GM12878 (cell line): Measurements from ENCODE around the gene WDR89. TPM values are rescaled to one million over a fixed set of nuclear protein-coding genes. Genes with fewer than 3 reads are reported as not detected.

Experiments used
- BMI1 ChIP-seq: fragments of 450-650 bp; IDR thresholded peaks from 2 replicates; pipeline ENCODE4 v1.6.1; 2016; ENCODE audit warnings: mild to moderate bottlenecking, moderate library complexity, borderline replicate concordance
- FOXK2 ChIP-seq: fragments of 450-650 bp; IDR thresholded peaks from 2 replicates; pipeline ENCODE4 v1.6.1; 2017; ENCODE audit warnings: mild to moderate bottlenecking, moderate library complexity
- HDAC6 ChIP-seq: fragments of 200-600 bp; sonication (generic); IDR thresholded peaks from one replicate; pipeline ENCODE4 v1.8.0; 2017; ENCODE audit warnings: antibody characterized with exemption; ENCODE audit not compliant: unreplicated experiment
- IKZF1 ChIP-seq: fragments of 450-650 bp; conservative IDR thresholded peaks from 2 replicates; pipeline ENCODE4 v1.6.1; 2017; ENCODE audit warnings: antibody characterized with exemption, mild to moderate bottlenecking
- JUND ChIP-seq: IDR thresholded peaks from 2 replicates; pipeline ENCODE4 v1.6.1; 2012; ENCODE audit warnings: low read depth, mild to moderate bottlenecking, low read length, improper control_type of control experiment, moderate library complexity
- MEF2A ChIP-seq: IDR thresholded peaks from 2 replicates; pipeline ENCODE4 v1.6.1; 2011; ENCODE audit warnings: low read depth, mild to moderate bottlenecking, low read length, moderate library complexity; ENCODE audit not compliant: insufficient read depth
- MEF2B ChIP-seq: fragments of 450-650 bp; IDR thresholded peaks from 2 replicates; pipeline ENCODE4 v1.6.1; 2018; ENCODE audit warnings: mild to moderate bottlenecking, moderate library complexity; ENCODE audit not compliant: partially characterized antibody, poor library complexity, severe bottlenecking
- MYB ChIP-seq: fragments of 150-350 bp; IDR thresholded peaks from 2 replicates; pipeline ENCODE4 v1.6.1; 2014; ENCODE audit warnings: mild to moderate bottlenecking, low read depth, low read length, borderline replicate concordance
- NBN ChIP-seq: fragments of 450-650 bp; IDR thresholded peaks from 2 replicates; pipeline ENCODE4 v1.6.1; 2016
- RAD21 ChIP-seq: IDR thresholded peaks from 2 replicates; pipeline ENCODE4 v1.6.1; 2011; ENCODE audit warnings: mild to moderate bottlenecking, low read depth, low read length, moderate library complexity; ENCODE audit not compliant: insufficient read depth
- STAT1 ChIP-seq: fragments of 450-650 bp; conservative IDR thresholded peaks from 2 replicates; pipeline ENCODE4 v1.6.1; 2014; ENCODE audit warnings: antibody characterized with exemption, mild to moderate bottlenecking
- SUPT20H ChIP-seq: IDR thresholded peaks from 2 replicates; pipeline ENCODE4 v1.6.1; 2011; ENCODE audit warnings: low read depth, mild to moderate bottlenecking, low read length, moderate library complexity, borderline replicate concordance; ENCODE audit not compliant: control insufficient read depth
- SUZ12 ChIP-seq: fragments of 200-600 bp; sonication (generic); IDR thresholded peaks from one replicate; pipeline ENCODE4 v1.6.1; 2018; ENCODE audit warnings: antibody characterized with exemption, mild to moderate bottlenecking; ENCODE audit not compliant: unreplicated experiment
- TCF12 ChIP-seq: IDR thresholded peaks from 2 replicates; pipeline ENCODE4 v1.6.1; 2011; ENCODE audit warnings: low read depth, mild to moderate bottlenecking, low read length
- polyA plus RNA-seq, 11 experiments: library from polyadenylated mRNA; depleted of rRNA in 4 of 11; unstranded in 6 of 11; stranded (reverse) in 5 of 11; fragments of >200 nt; fragmentation: Nextera tagmentation in 4 of 11; fragmentation: Illumina TruSeq in 1 of 11; extraction: Ambion mirVana in 4 of 11; extraction: Trizol in 1 of 11; gene quantifications; 1 replicate in 1 of 11; 2 replicates in 10 of 11; pipeline versions ENCODE4 v1.2.1 to v1.2.3, GENCODE V29; 2011 to 2016; ENCODE audit warnings: inconsistent platforms in 2 of 11, missing spikeins in 2 of 11, low read depth in 1 of 11
- total RNA-seq, 4 experiments: library from RNA; depleted of rRNA in 3 of 4; stranded (reverse); fragments of >200 nt in 3 of 4; fragmentation: Illumina TruSeq in 1 of 4; extraction: Trizol in 1 of 4; gene quantifications; 2 replicates each; pipeline versions ENCODE4 v1.2.1 to v1.2.3, GENCODE V29; 2013 to 2021
- TF ChIP-seq, protein P1 (sequence below): fragments of 450-650 bp; IDR thresholded peaks from 2 replicates; pipeline ENCODE4 v1.6.1; 2017; ENCODE audit warnings: mild to moderate bottlenecking
- TF ChIP-seq, protein P2 (sequence below): IDR thresholded peaks from 2 replicates; pipeline ENCODE4 v1.6.1; 2012; ENCODE audit warnings: improper control_type of control experiment, low read depth, low read length; ENCODE audit not compliant: insufficient replicate concordance
- TF ChIP-seq, protein P3 (sequence below): IDR thresholded peaks from 2 replicates; pipeline ENCODE4 v1.6.1; 2012; ENCODE audit warnings: low read length, inconsistent platforms
- TF ChIP-seq, protein P4 (sequence below): fragments of 450-650 bp; IDR thresholded peaks from 2 replicates; pipeline ENCODE4 v1.6.1; 2016; ENCODE audit warnings: mild to moderate bottlenecking
- TF ChIP-seq, protein P5 (sequence below): IDR thresholded peaks from 2 replicates; pipeline ENCODE4 v1.6.1; 2011; ENCODE audit warnings: low read depth, mild to moderate bottlenecking, low read length, moderate library complexity, borderline replicate concordance; ENCODE audit errors: extremely low read depth

Gene WDR89
- total and polyA plus RNA-seq, 10 of the 15 experiments (the other 5 are each of a cell fraction or from before 2014, with no cell fraction given) = 11.8 to 25.7 (median 17.5) TPM

DNA sequence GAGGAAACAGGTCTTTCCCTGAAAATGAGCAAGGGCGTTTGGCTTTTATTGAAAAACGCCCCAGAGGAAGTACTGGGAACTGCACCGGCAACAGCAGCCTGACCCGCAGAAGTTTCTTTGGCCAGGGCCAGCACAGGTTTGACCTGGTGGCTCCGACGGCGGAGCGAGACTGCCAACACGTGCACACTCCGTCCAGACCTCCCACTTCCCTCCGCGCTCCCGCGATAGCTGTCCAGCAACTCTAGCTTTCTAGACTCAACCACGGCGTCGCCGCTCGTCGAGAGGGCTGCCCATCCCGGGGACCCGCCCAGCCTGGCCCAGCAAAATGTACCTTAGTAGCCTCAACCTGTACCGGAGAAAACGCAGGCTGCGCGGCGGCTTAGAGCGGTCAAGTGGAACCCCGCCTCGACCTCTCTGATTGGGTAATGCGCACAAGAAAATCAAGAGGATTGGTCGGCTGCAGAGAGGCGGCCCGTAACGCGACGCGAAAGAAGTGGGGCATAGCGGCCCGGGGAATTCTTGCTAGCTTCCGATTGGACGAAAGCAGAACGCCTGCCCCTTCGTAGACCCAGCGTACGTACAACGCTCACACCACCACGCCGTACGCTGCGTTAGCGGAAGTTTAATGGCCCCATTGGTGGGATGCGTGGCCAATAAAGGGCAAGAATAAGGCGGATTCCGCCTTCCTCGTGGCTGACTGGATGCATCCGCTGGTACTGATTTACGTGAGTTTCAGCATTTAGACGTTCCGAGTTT lies at the start of gene WDR89 (continued):
- TF ChIP-seq, protein P1, sequence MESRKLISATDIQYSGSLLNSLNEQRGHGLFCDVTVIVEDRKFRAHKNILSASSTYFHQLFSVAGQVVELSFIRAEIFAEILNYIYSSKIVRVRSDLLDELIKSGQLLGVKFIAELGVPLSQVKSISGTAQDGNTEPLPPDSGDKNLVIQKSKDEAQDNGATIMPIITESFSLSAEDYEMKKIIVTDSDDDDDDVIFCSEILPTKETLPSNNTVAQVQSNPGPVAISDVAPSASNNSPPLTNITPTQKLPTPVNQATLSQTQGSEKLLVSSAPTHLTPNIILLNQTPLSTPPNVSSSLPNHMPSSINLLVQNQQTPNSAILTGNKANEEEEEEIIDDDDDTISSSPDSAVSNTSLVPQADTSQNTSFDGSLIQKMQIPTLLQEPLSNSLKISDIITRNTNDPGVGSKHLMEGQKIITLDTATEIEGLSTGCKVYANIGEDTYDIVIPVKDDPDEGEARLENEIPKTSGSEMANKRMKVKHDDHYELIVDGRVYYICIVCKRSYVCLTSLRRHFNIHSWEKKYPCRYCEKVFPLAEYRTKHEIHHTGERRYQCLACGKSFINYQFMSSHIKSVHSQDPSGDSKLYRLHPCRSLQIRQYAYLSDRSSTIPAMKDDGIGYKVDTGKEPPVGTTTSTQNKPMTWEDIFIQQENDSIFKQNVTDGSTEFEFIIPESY = no peak
- TF ChIP-seq FOXK2 (no peak), HDAC6 (no peak), MEF2A (0 out of 2 replicates have a peak, but pooled peaks have one; percentile 38), SUPT20H (no peak), MEF2B (no peak), STAT1 (peak; percentile 82), BMI1 (no peak), JUND (0 out of 2 replicates have a peak, but pooled peaks have one; percentile 11), NBN (peak; percentile 79), TCF12 (peak; percentile 45; the same call in 1 of the 2 replicates), SUZ12 (no peak), IKZF1 (peak; percentile 77), RAD21 (peak; percentile 33; the same call in 1 of the 2 replicates), MYB (no peak; the same call in 1 of the 2 replicates)
- TF ChIP-seq, protein P2, sequence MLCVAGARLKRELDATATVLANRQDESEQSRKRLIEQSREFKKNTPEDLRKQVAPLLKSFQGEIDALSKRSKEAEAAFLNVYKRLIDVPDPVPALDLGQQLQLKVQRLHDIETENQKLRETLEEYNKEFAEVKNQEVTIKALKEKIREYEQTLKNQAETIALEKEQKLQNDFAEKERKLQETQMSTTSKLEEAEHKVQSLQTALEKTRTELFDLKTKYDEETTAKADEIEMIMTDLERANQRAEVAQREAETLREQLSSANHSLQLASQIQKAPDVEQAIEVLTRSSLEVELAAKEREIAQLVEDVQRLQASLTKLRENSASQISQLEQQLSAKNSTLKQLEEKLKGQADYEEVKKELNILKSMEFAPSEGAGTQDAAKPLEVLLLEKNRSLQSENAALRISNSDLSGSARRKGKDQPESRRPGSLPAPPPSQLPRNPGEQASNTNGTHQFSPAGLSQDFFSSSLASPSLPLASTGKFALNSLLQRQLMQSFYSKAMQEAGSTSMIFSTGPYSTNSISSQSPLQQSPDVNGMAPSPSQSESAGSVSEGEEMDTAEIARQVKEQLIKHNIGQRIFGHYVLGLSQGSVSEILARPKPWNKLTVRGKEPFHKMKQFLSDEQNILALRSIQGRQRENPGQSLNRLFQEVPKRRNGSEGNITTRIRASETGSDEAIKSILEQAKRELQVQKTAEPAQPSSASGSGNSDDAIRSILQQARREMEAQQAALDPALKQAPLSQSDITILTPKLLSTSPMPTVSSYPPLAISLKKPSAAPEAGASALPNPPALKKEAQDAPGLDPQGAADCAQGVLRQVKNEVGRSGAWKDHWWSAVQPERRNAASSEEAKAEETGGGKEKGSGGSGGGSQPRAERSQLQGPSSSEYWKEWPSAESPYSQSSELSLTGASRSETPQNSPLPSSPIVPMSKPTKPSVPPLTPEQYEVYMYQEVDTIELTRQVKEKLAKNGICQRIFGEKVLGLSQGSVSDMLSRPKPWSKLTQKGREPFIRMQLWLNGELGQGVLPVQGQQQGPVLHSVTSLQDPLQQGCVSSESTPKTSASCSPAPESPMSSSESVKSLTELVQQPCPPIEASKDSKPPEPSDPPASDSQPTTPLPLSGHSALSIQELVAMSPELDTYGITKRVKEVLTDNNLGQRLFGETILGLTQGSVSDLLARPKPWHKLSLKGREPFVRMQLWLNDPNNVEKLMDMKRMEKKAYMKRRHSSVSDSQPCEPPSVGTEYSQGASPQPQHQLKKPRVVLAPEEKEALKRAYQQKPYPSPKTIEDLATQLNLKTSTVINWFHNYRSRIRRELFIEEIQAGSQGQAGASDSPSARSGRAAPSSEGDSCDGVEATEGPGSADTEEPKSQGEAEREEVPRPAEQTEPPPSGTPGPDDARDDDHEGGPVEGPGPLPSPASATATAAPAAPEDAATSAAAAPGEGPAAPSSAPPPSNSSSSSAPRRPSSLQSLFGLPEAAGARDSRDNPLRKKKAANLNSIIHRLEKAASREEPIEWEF = no peak
- TF ChIP-seq, protein P3, sequence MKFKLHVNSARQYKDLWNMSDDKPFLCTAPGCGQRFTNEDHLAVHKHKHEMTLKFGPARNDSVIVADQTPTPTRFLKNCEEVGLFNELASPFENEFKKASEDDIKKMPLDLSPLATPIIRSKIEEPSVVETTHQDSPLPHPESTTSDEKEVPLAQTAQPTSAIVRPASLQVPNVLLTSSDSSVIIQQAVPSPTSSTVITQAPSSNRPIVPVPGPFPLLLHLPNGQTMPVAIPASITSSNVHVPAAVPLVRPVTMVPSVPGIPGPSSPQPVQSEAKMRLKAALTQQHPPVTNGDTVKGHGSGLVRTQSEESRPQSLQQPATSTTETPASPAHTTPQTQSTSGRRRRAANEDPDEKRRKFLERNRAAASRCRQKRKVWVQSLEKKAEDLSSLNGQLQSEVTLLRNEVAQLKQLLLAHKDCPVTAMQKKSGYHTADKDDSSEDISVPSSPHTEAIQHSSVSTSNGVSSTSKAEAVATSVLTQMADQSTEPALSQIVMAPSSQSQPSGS = peak; percentile 49
- TF ChIP-seq, protein P4, sequence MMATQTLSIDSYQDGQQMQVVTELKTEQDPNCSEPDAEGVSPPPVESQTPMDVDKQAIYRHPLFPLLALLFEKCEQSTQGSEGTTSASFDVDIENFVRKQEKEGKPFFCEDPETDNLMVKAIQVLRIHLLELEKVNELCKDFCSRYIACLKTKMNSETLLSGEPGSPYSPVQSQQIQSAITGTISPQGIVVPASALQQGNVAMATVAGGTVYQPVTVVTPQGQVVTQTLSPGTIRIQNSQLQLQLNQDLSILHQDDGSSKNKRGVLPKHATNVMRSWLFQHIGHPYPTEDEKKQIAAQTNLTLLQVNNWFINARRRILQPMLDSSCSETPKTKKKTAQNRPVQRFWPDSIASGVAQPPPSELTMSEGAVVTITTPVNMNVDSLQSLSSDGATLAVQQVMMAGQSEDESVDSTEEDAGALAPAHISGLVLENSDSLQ = no peak
- TF ChIP-seq, protein P5, sequence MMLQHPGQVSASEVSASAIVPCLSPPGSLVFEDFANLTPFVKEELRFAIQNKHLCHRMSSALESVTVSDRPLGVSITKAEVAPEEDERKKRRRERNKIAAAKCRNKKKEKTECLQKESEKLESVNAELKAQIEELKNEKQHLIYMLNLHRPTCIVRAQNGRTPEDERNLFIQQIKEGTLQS = no peak
